ENCODE results near the gene NPAS3. TPM values are rescaled to one million over a fixed set of nuclear protein-coding genes. Genes with fewer than 3 reads are reported as not detected.

NPAS3 gene
- total and polyA plus RNA-seq, 4 donors: 0.07 to 0.09 (median 0.08) TPM; not detected in 1

- Histone ChIP-seq H3K9ac (ENCODE audit: low read depth in 1 of 2, low read length in 2 of 2) (no peak overlapping the region), H3K36me3 (ENCODE audit: control insufficient read depth in 4 of 4, insufficient read depth in 3 of 4, low read depth in 1 of 4, low read length in 3 of 4) (no peaks in the 10 kb centered on the region), H3K27ac (ENCODE audit: low read depth in 1 of 2, low read length in 2 of 2) (no peak overlapping the region), H3K9me3 (ENCODE audit: control insufficient read depth in 4 of 4, low read length in 3 of 4) (no peaks in the 10 kb centered on the region), H3K4me3 (ENCODE audit: low read depth in 1 of 3, low read length in 3 of 3) (no peak overlapping the region), H3K4me1 (ENCODE audit: control insufficient read depth in 4 of 4, insufficient read depth in 4 of 4, low read length in 3 of 4) (no peaks in the 10 kb centered on the region), H3K27me3 (ENCODE audit: control insufficient read depth in 4 of 4, insufficient read depth in 4 of 4, low read length in 3 of 4) (no peaks in the 10 kb centered on the region)
- no peak for DNase-seq (ENCODE audit: low spot score)
- 86% methylated on average over 6 of the region's 6 CpGs for WGBS
- TF ChIP-seq RAD21 (IDR thresholded peaks at IDR 0.05) (no peak), FOXA2 (IDR thresholded peaks at IDR 0.05) (no peak), GABPA (IDR thresholded peaks at IDR 0.05 in 1 of 2, conservative IDR thresholded peaks at IDR 0.05 in 1 of 2) (no peak), JUND (IDR thresholded peaks at IDR 0.05) (no peak), NR2F2 (IDR thresholded peaks at IDR 0.05) (no peak), FOXA1 (IDR thresholded peaks at IDR 0.05) (no peak)
- TF ChIP-seq, protein P1, sequence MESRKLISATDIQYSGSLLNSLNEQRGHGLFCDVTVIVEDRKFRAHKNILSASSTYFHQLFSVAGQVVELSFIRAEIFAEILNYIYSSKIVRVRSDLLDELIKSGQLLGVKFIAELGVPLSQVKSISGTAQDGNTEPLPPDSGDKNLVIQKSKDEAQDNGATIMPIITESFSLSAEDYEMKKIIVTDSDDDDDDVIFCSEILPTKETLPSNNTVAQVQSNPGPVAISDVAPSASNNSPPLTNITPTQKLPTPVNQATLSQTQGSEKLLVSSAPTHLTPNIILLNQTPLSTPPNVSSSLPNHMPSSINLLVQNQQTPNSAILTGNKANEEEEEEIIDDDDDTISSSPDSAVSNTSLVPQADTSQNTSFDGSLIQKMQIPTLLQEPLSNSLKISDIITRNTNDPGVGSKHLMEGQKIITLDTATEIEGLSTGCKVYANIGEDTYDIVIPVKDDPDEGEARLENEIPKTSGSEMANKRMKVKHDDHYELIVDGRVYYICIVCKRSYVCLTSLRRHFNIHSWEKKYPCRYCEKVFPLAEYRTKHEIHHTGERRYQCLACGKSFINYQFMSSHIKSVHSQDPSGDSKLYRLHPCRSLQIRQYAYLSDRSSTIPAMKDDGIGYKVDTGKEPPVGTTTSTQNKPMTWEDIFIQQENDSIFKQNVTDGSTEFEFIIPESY (IDR thresholded peaks at IDR 0.05): no peak
- TF ChIP-seq, protein P2, sequence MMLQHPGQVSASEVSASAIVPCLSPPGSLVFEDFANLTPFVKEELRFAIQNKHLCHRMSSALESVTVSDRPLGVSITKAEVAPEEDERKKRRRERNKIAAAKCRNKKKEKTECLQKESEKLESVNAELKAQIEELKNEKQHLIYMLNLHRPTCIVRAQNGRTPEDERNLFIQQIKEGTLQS (IDR thresholded peaks at IDR 0.05): no peak
- TF ChIP-seq, protein P3, sequence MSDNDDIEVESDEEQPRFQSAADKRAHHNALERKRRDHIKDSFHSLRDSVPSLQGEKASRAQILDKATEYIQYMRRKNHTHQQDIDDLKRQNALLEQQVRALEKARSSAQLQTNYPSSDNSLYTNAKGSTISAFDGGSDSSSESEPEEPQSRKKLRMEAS (IDR thresholded peaks at IDR 0.05): no peak
- TF ChIP-seq, protein P4, sequence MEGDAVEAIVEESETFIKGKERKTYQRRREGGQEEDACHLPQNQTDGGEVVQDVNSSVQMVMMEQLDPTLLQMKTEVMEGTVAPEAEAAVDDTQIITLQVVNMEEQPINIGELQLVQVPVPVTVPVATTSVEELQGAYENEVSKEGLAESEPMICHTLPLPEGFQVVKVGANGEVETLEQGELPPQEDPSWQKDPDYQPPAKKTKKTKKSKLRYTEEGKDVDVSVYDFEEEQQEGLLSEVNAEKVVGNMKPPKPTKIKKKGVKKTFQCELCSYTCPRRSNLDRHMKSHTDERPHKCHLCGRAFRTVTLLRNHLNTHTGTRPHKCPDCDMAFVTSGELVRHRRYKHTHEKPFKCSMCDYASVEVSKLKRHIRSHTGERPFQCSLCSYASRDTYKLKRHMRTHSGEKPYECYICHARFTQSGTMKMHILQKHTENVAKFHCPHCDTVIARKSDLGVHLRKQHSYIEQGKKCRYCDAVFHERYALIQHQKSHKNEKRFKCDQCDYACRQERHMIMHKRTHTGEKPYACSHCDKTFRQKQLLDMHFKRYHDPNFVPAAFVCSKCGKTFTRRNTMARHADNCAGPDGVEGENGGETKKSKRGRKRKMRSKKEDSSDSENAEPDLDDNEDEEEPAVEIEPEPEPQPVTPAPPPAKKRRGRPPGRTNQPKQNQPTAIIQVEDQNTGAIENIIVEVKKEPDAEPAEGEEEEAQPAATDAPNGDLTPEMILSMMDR (IDR thresholded peaks at IDR 0.05; ENCODE audit: low read depth, low read length, missing input control): no peak
Measured at GRCh38 chr14:33068626-33069025, 129.9 kb downstream of the NPAS3 start.

- no peak for DNase-seq (ENCODE audit: low spot score)
- Histone ChIP-seq H3K9ac (ENCODE audit: low read depth in 1 of 2, low read length in 2 of 2) (no peak overlapping the region), H3K4me3 (ENCODE audit: low read depth in 1 of 3, low read length in 3 of 3) (no peak overlapping the region), H3K27ac (ENCODE audit: low read depth in 1 of 2, low read length in 2 of 2) (no peak overlapping the region), H3K4me1 (ENCODE audit: control insufficient read depth in 4 of 4, insufficient read depth in 4 of 4, low read length in 3 of 4) (no peaks in the 10 kb centered on the region), H3K9me3 (ENCODE audit: control insufficient read depth in 4 of 4, low read length in 3 of 4) (no peaks in the 10 kb centered on the region), H3K27me3 (ENCODE audit: control insufficient read depth in 4 of 4, insufficient read depth in 4 of 4, low read length in 3 of 4) (no peaks in the 10 kb centered on the region), H3K36me3 (ENCODE audit: control insufficient read depth in 4 of 4, insufficient read depth in 3 of 4, low read depth in 1 of 4, low read length in 3 of 4) (no peaks in the 10 kb centered on the region)
- TF ChIP-seq, protein P3 (IDR thresholded peaks at IDR 0.05): no peak
- TF ChIP-seq, protein P1 (IDR thresholded peaks at IDR 0.05): no peak
- TF ChIP-seq, protein P4 (IDR thresholded peaks at IDR 0.05; ENCODE audit: low read depth, low read length, missing input control): no peak
- TF ChIP-seq, protein P2 (IDR thresholded peaks at IDR 0.05): no peak
- TF ChIP-seq, protein P5, sequence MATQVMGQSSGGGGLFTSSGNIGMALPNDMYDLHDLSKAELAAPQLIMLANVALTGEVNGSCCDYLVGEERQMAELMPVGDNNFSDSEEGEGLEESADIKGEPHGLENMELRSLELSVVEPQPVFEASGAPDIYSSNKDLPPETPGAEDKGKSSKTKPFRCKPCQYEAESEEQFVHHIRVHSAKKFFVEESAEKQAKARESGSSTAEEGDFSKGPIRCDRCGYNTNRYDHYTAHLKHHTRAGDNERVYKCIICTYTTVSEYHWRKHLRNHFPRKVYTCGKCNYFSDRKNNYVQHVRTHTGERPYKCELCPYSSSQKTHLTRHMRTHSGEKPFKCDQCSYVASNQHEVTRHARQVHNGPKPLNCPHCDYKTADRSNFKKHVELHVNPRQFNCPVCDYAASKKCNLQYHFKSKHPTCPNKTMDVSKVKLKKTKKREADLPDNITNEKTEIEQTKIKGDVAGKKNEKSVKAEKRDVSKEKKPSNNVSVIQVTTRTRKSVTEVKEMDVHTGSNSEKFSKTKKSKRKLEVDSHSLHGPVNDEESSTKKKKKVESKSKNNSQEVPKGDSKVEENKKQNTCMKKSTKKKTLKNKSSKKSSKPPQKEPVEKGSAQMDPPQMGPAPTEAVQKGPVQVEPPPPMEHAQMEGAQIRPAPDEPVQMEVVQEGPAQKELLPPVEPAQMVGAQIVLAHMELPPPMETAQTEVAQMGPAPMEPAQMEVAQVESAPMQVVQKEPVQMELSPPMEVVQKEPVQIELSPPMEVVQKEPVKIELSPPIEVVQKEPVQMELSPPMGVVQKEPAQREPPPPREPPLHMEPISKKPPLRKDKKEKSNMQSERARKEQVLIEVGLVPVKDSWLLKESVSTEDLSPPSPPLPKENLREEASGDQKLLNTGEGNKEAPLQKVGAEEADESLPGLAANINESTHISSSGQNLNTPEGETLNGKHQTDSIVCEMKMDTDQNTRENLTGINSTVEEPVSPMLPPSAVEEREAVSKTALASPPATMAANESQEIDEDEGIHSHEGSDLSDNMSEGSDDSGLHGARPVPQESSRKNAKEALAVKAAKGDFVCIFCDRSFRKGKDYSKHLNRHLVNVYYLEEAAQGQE (IDR thresholded peaks at IDR 0.05): no peak
- TF ChIP-seq YY1 (IDR thresholded peaks at IDR 0.05) (no peak), HNF4A (conservative IDR thresholded peaks at IDR 0.05) (no peak), JUND (IDR thresholded peaks at IDR 0.05) (no peak), TAF1 (conservative IDR thresholded peaks at IDR 0.05) (no peak), NR2F2 (IDR thresholded peaks at IDR 0.05) (no peak), RXRA (IDR thresholded peaks at IDR 0.05) (no peak), HNF4G (IDR thresholded peaks at IDR 0.05) (no peak), RAD21 (IDR thresholded peaks at IDR 0.05) (no peak)
- 73% methylated on average over 5 of the region's 5 CpGs for WGBS
Measured at GRCh38 chr14:33070475-33070874, 131.8 kb downstream of the NPAS3 start.

Measured in liver (tissue), 9 donors.